ENCODE data around the gene SOX11.

The SOX11 gene

GRCh38 chr2:5748391-5748790, 56.2 kb downstream of the SOX11 start:
- Histone ChIP-seq H3K79me2 (ENCODE audit: insufficient read depth, low read length) (no peaks in the 10 kb centered on the region), H3K4me1 (ENCODE audit: insufficient read depth, low read length, poor library complexity, severe bottlenecking) (no peaks in the 10 kb centered on the region), H3K27me3 (ENCODE audit: insufficient read depth, low read length, poor library complexity, severe bottlenecking) (no peaks in the 10 kb centered on the region), H2AFZ (ENCODE audit: low read length) (no peak overlapping the region), H3F3A (ENCODE audit: low read depth) (no peaks in the 10 kb centered on the region), H3K9me2 (replicated peaks; ENCODE audit: low read depth, low read length) (no peaks in the 10 kb centered on the region), H3K4me2 (ENCODE audit: low read depth, low read length, poor library complexity, severe bottlenecking) (no peak overlapping the region), H3K36me3 (ENCODE audit: insufficient read depth, low read length) (no peaks in the 10 kb centered on the region), H4K20me1 (ENCODE audit: insufficient read depth, low read length, poor library complexity, severe bottlenecking) (no peaks in the 10 kb centered on the region), H3K9ac (ENCODE audit: low read depth, low read length, poor library complexity, severe bottlenecking) (no peak overlapping the region), H3K9me3 (ENCODE audit: insufficient read depth, low read depth, low read length) (0 out of 2 replicates have a peak, but pooled peaks cover 2% of the 10 kb centered on the region), H3K4me3 (ENCODE audit: low read length, poor library complexity, severe bottlenecking) (no peak overlapping the region)
- TF ChIP-seq EZH2phosphoT487 (IDR thresholded peaks at IDR 0.05; ENCODE audit: borderline replicate concordance), result no peak
- TF ChIP-seq CTCF (conservative IDR thresholded peaks at IDR 0.05; ENCODE audit: low read length), result no peak

GRCh38 chr2:5748946-5749345, 56.8 kb downstream of the SOX11 start:
- no peak for TF ChIP-seq EZH2phosphoT487 (IDR thresholded peaks at IDR 0.05; ENCODE audit: borderline replicate concordance)
- TF ChIP-seq CTCF (conservative IDR thresholded peaks at IDR 0.05; ENCODE audit: low read length), result no peak
- H3K27me3 ChIP-seq (ENCODE audit: insufficient read depth, low read length, poor library complexity, severe bottlenecking), result no peaks in the 10 kb centered on the region
- H3K9ac ChIP-seq (ENCODE audit: low read depth, low read length, poor library complexity, severe bottlenecking), result no peak overlapping the region
- H3K4me1 ChIP-seq (ENCODE audit: insufficient read depth, low read length, poor library complexity, severe bottlenecking), result no peaks in the 10 kb centered on the region
- H3K9me2 ChIP-seq (replicated peaks; ENCODE audit: low read depth, low read length), result no peaks in the 10 kb centered on the region
- no peak overlapping the region for H3K4me3 ChIP-seq (ENCODE audit: low read length, poor library complexity, severe bottlenecking)
- no peak overlapping the region for H3K4me2 ChIP-seq (ENCODE audit: low read depth, low read length, poor library complexity, severe bottlenecking)
- H3K79me2 ChIP-seq (ENCODE audit: insufficient read depth, low read length), result no peaks in the 10 kb centered on the region
- H3F3A ChIP-seq (ENCODE audit: low read depth), result no peaks in the 10 kb centered on the region
- 0 out of 2 replicates have a peak, but pooled peaks cover 2% of the 10 kb centered on the region for H3K9me3 ChIP-seq (ENCODE audit: insufficient read depth, low read depth, low read length)
- no peaks in the 10 kb centered on the region for H3K36me3 ChIP-seq (ENCODE audit: insufficient read depth, low read length)
- no peak overlapping the region for H2AFZ ChIP-seq (ENCODE audit: low read length)
- H4K20me1 ChIP-seq (ENCODE audit: insufficient read depth, low read length, poor library complexity, severe bottlenecking), result no peaks in the 10 kb centered on the region

- Histone ChIP-seq H3K79me2 (ENCODE audit: insufficient read depth, low read length) (no peaks in the 10 kb centered on the region), H3K27me3 (ENCODE audit: insufficient read depth, low read length, poor library complexity, severe bottlenecking) (no peaks in the 10 kb centered on the region), H3K4me1 (ENCODE audit: insufficient read depth, low read length, poor library complexity, severe bottlenecking) (no peaks in the 10 kb centered on the region), H3K36me3 (ENCODE audit: insufficient read depth, low read length) (no peaks in the 10 kb centered on the region), H3K4me2 (ENCODE audit: low read depth, low read length, poor library complexity, severe bottlenecking) (no peak overlapping the region), H3F3A (ENCODE audit: low read depth) (no peaks in the 10 kb centered on the region), H4K20me1 (ENCODE audit: insufficient read depth, low read length, poor library complexity, severe bottlenecking) (no peaks in the 10 kb centered on the region), H3K9ac (ENCODE audit: low read depth, low read length, poor library complexity, severe bottlenecking) (no peak overlapping the region), H3K9me3 (ENCODE audit: insufficient read depth, low read depth, low read length) (0 out of 2 replicates have a peak, but pooled peaks cover 2% of the 10 kb centered on the region), H3K9me2 (replicated peaks; ENCODE audit: low read depth, low read length) (no peaks in the 10 kb centered on the region), H2AFZ (ENCODE audit: low read length) (no peak overlapping the region), H3K4me3 (ENCODE audit: low read length, poor library complexity, severe bottlenecking) (no peak overlapping the region)
- TF ChIP-seq EZH2phosphoT487 (IDR thresholded peaks at IDR 0.05; ENCODE audit: borderline replicate concordance) (no peak), CTCF (conservative IDR thresholded peaks at IDR 0.05; ENCODE audit: low read length) (no peak)
Measured at GRCh38 chr2:5749347-5749746, 57.2 kb downstream of the SOX11 start.
